ENCODE measurements around the gene NLRC3. TPM values are rescaled to one million over a fixed set of nuclear protein-coding genes. Genes with fewer than 3 reads are reported as not detected.

Gene NLRC3
- total RNA-seq, 1 experiment from 2014 or later: 0.09 TPM

DNA sequence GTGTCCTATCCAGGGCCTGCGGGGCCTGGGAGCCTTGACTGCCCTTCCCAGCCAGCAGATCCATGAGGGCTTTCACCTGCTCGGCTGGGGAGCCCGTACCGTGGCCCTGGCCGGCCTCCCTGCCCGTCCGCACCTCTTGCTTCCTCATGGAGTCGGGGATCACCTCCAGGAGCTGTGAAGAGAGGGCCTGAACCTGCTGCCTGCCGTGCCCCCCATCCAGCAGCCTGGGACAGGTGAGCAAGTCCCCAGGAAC, 12.4 kb downstream of the NLRC3 start:
- H3K27me3 ChIP-seq (replicated peaks; ENCODE audit: insufficient read depth, low read depth, low read length, poor library complexity): no peaks in the 10 kb centered on the region
- no peak for DNase-seq (ENCODE audit: low spot score)
- no peaks in the 10 kb centered on the region for H3K36me3 ChIP-seq (ENCODE audit: insufficient read depth, low read length, poor library complexity, severe bottlenecking)
- no peak overlapping the region for H3K4me3 ChIP-seq (ENCODE audit: low read depth, low read length, poor library complexity, severe bottlenecking)
- no peak overlapping the region for H3K27ac ChIP-seq (ENCODE audit: low read depth, low read length, poor library complexity, severe bottlenecking)
- TF ChIP-seq CTCF (conservative IDR thresholded peaks at IDR 0.05; ENCODE audit: low read depth, low read length): no peak
- no peak for TF ChIP-seq EZH2 (IDR thresholded peaks at IDR 0.05; ENCODE audit: borderline replicate concordance, low read depth, low read length, poor library complexity, severe bottlenecking)
- intact Hi-C loops (cut with micrococcal nuclease; ENCODE audit: unreplicated experiment): no loop called here
- H3K4me1 ChIP-seq (ENCODE audit: insufficient read depth, low read length, poor library complexity, severe bottlenecking): no peaks in the 10 kb centered on the region
- POLR2A ChIA-PET (ENCODE audit: low non-redundant PET): no interaction called here
- CTCF ChIA-PET: no interaction called here
- H3K9me3 ChIP-seq (ENCODE audit: low read depth, low read length, poor library complexity, severe bottlenecking): no peaks in the 10 kb centered on the region
- no TSS peak for BruUV-seq (replicated peaks)

DNA sequence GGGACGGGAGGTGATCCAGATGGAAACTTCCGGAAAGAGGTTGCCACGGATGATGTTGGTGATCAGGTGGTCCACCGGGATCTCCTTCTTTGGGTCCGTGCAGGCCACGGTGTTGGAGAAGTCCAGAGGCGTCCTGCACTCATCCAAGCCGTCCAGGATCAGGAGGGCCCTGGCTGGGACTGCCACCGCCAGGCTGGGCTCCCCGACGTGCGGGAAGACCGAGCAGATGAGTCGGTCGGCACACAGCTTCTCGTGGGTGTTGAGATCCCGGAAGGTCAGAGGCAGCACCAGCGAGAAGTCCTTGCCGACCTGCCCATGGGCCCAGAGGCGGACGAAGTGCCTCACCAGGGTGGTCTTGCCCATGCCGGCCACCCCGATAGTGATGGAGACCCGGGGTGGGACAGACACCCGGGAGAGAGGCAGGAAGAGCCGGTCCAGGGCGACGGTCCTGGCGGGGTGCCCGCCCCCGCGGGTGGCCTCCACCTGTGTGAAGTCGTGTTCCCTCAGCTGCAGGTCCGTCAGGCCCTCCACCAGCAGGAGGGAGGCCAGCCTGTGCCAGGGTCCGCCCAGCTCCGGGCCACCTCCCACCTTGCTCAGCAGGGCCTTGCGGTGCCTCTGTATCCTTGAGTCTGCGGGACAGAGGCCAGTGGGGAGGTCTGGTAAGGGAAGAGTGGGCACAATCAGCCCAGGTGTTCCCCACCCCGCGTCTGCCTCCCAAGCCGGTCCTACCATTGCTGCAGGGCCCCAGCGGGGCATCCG, 12.9 kb downstream of the NLRC3 start:
- no peak for DNase-seq (ENCODE audit: low spot score)
- intact Hi-C loops (cut with micrococcal nuclease; ENCODE audit: unreplicated experiment): no loop called here
- BruUV-seq (replicated peaks): no TSS peak
- no peak for TF ChIP-seq EZH2 (IDR thresholded peaks at IDR 0.05; ENCODE audit: borderline replicate concordance, low read depth, low read length, poor library complexity, severe bottlenecking)
- POLR2A ChIA-PET (ENCODE audit: low non-redundant PET): no interaction called here
- no peak overlapping the region for H3K27ac ChIP-seq (ENCODE audit: low read depth, low read length, poor library complexity, severe bottlenecking)
- no peaks in the 10 kb centered on the region for H3K9me3 ChIP-seq (ENCODE audit: low read depth, low read length, poor library complexity, severe bottlenecking)
- H3K4me1 ChIP-seq (ENCODE audit: insufficient read depth, low read length, poor library complexity, severe bottlenecking): no peaks in the 10 kb centered on the region
- H3K27me3 ChIP-seq (replicated peaks; ENCODE audit: insufficient read depth, low read depth, low read length, poor library complexity): no peaks in the 10 kb centered on the region
- H3K4me3 ChIP-seq (ENCODE audit: low read depth, low read length, poor library complexity, severe bottlenecking): no peak overlapping the region
- H3K36me3 ChIP-seq (ENCODE audit: insufficient read depth, low read length, poor library complexity, severe bottlenecking): no peaks in the 10 kb centered on the region
- CTCF ChIA-PET: no interaction called here

DNA sequence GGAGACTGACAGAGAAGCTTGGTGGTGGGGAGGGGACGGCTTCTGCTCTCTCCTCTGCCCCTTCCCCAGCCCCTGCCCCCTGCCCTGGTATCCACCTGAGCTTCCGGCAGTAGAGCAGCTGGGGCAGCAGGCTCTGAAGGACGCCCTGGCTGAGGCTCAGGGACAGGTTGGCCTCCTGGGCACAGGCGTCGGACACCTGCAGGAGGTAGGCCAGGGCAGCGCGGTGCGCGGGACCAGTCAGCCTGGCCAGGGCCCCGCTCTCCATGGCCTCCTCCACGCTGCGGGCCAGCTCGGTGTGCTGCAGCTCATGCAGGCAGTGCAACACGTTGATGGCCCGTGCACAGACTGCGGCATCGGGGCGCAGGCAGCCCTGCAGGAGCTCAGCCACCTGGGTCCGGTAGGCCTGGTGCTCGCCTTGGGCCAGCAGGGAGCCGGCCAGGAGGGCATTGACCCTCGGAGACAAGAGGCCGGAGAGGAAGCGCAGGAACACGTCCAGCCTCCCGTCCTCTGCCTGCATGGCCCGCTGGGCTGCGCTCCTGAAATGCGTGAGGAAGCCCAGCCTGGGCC, 14.2 kb downstream of the NLRC3 start:
- POLR2A ChIA-PET (ENCODE audit: low non-redundant PET): no interaction called here
- no TSS peak for BruUV-seq (replicated peaks)
- Histone ChIP-seq H3K27me3 (replicated peaks; ENCODE audit: insufficient read depth, low read depth, low read length, poor library complexity) (no peaks in the 10 kb centered on the region), H3K4me1 (ENCODE audit: insufficient read depth, low read length, poor library complexity, severe bottlenecking) (no peaks in the 10 kb centered on the region), H3K9me3 (ENCODE audit: low read depth, low read length, poor library complexity, severe bottlenecking) (no peaks in the 10 kb centered on the region), H3K4me3 (ENCODE audit: low read depth, low read length, poor library complexity, severe bottlenecking) (no peak overlapping the region), H3K27ac (ENCODE audit: low read depth, low read length, poor library complexity, severe bottlenecking) (no peak overlapping the region), H3K36me3 (ENCODE audit: insufficient read depth, low read length, poor library complexity, severe bottlenecking) (no peaks in the 10 kb centered on the region)
- CTCF ChIA-PET: no interaction called here
- intact Hi-C loops (cut with micrococcal nuclease; ENCODE audit: unreplicated experiment): no loop called here
- no peak for DNase-seq (ENCODE audit: low spot score)
- TF ChIP-seq CTCF (conservative IDR thresholded peaks at IDR 0.05; ENCODE audit: low read depth, low read length): no peak
- TF ChIP-seq EZH2 (IDR thresholded peaks at IDR 0.05; ENCODE audit: borderline replicate concordance, low read depth, low read length, poor library complexity, severe bottlenecking): no peak

DNA sequence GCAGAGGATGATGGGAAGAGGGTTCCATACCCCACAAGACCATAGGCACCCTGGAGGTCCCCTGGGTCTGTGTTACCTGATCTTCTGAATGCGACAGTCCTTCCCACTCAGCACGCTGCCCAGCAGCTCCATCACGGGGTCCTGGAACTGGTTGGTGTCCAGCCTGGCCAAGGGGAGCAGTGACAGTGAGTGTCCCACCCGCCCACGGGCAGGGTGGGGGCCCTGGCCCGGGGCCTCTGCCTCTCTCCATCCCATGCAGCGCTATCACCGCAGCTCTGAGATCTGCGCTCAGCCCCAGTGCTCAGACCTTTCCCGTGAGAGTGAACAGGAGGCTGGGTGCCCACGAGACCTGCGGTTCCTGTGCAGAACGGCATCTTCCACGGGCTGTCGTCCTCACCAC, 15.6 kb downstream of the NLRC3 start:
- intact Hi-C loops (cut with micrococcal nuclease; ENCODE audit: unreplicated experiment): no loop called here
- Histone ChIP-seq H3K4me3 (ENCODE audit: low read depth, low read length, poor library complexity, severe bottlenecking) (no peak overlapping the region), H3K36me3 (ENCODE audit: insufficient read depth, low read length, poor library complexity, severe bottlenecking) (no peaks in the 10 kb centered on the region), H3K27ac (ENCODE audit: low read depth, low read length, poor library complexity, severe bottlenecking) (no peak overlapping the region), H3K4me1 (ENCODE audit: insufficient read depth, low read length, poor library complexity, severe bottlenecking) (no peaks in the 10 kb centered on the region), H3K9me3 (ENCODE audit: low read depth, low read length, poor library complexity, severe bottlenecking) (no peaks in the 10 kb centered on the region), H3K27me3 (replicated peaks; ENCODE audit: insufficient read depth, low read depth, low read length, poor library complexity) (no peaks in the 10 kb centered on the region)
- no peak for TF ChIP-seq EZH2 (IDR thresholded peaks at IDR 0.05; ENCODE audit: borderline replicate concordance, low read depth, low read length, poor library complexity, severe bottlenecking)
- no peak for TF ChIP-seq CTCF (conservative IDR thresholded peaks at IDR 0.05; ENCODE audit: low read depth, low read length)
- CTCF ChIA-PET: no interaction called here
- no TSS peak for BruUV-seq (replicated peaks)
- no peak for DNase-seq (ENCODE audit: low spot score)
- POLR2A ChIA-PET (ENCODE audit: low non-redundant PET): no interaction called here
